ENCODE measurements around the gene PAQR7.

Gene PAQR7

GRCh38 chr1:25900219-25900618, 24.7 kb upstream of the PAQR7 start:
- peaks cover 28% of the 10 kb centered on the region for H3K36me3 ChIP-seq (ENCODE audit: insufficient read depth, low read length)
- no peak overlapping the region for H3K27ac ChIP-seq (ENCODE audit: low read depth, low read length)
- H3K4me1 ChIP-seq (ENCODE audit: control insufficient read depth, insufficient read depth, low read length, unreplicated experiment), result peaks cover 28% of the 10 kb centered on the region
- no peak overlapping the region for H2AFZ ChIP-seq (ENCODE audit: low read length, unreplicated experiment)
- H3K4me3 ChIP-seq (ENCODE audit: low read depth, low read length), result no peak overlapping the region
- no peaks in the 10 kb centered on the region for H3K27me3 ChIP-seq (ENCODE audit: insufficient read depth, low read length)
- peaks cover 27% of the 10 kb centered on the region for H3K79me2 ChIP-seq (ENCODE audit: control insufficient read depth, insufficient read depth, low read length, unreplicated experiment)

GRCh38 chr1:25899792-25900191, 24.3 kb upstream of the PAQR7 start:
- H2AFZ ChIP-seq (ENCODE audit: low read length, unreplicated experiment), result no peak overlapping the region
- peaks cover 28% of the 10 kb centered on the region for H3K36me3 ChIP-seq (ENCODE audit: insufficient read depth, low read length)
- H3K27me3 ChIP-seq (ENCODE audit: insufficient read depth, low read length), result no peaks in the 10 kb centered on the region
- H3K79me2 ChIP-seq (ENCODE audit: control insufficient read depth, insufficient read depth, low read length, unreplicated experiment), result peaks cover 26% of the 10 kb centered on the region
- H3K4me3 ChIP-seq (ENCODE audit: low read depth, low read length), result no peak overlapping the region
- H3K27ac ChIP-seq (ENCODE audit: low read depth, low read length), result no peak overlapping the region
- H3K4me1 ChIP-seq (ENCODE audit: control insufficient read depth, insufficient read depth, low read length, unreplicated experiment), result peaks cover 30% of the 10 kb centered on the region

- Histone ChIP-seq H3K79me2 (ENCODE audit: control insufficient read depth, insufficient read depth, low read length, unreplicated experiment) (peaks cover 13% of the 10 kb centered on the region), H3K27me3 (ENCODE audit: insufficient read depth, low read length) (no peaks in the 10 kb centered on the region), H2AFZ (ENCODE audit: low read length, unreplicated experiment) (no peak overlapping the region), H3K36me3 (ENCODE audit: insufficient read depth, low read length) (peaks cover 27% of the 10 kb centered on the region), H3K27ac (ENCODE audit: low read depth, low read length) (no peak overlapping the region), H3K4me3 (ENCODE audit: low read depth, low read length) (no peak overlapping the region), H3K4me1 (ENCODE audit: control insufficient read depth, insufficient read depth, low read length, unreplicated experiment) (peaks cover 21% of the 10 kb centered on the region)
Observed at GRCh38 chr1:25898223-25899015, 22.9 kb upstream of the PAQR7 start.

- Histone ChIP-seq H3K36me3 (ENCODE audit: insufficient read depth, low read length) (peaks cover 21% of the 10 kb centered on the region), H3K27ac (ENCODE audit: low read depth, low read length) (no peak overlapping the region)
Observed at GRCh38 chr1:25897754-25898153, 22.2 kb upstream of the PAQR7 start.

GRCh38 chr1:25896266-25896665, 20.8 kb upstream of the PAQR7 start:
- no peaks in the 10 kb centered on the region for H3K27me3 ChIP-seq (ENCODE audit: insufficient read depth, low read length)
- H2AFZ ChIP-seq (ENCODE audit: low read length, unreplicated experiment), result no peak overlapping the region
- peaks cover 10% of the 10 kb centered on the region for H3K36me3 ChIP-seq (ENCODE audit: insufficient read depth, low read length)
- H3K4me3 ChIP-seq (ENCODE audit: low read depth, low read length), result no peak overlapping the region
- peaks cover 35% of the 10 kb centered on the region for H3K4me1 ChIP-seq (ENCODE audit: control insufficient read depth, insufficient read depth, low read length, unreplicated experiment)
- H3K79me2 ChIP-seq (ENCODE audit: control insufficient read depth, insufficient read depth, low read length, unreplicated experiment), result no peaks in the 10 kb centered on the region
- peak overlapping the region; percentile 21; the same call in 1 of the 2 replicates for H3K27ac ChIP-seq (ENCODE audit: low read depth, low read length)

More at GRCh38 chr1:25897754-25898153, 22.2 kb upstream of the PAQR7 start:
- H3K4me1 ChIP-seq (ENCODE audit: control insufficient read depth, insufficient read depth, low read length, unreplicated experiment), result peaks cover 23% of the 10 kb centered on the region
- H2AFZ ChIP-seq (ENCODE audit: low read length, unreplicated experiment), result no peak overlapping the region
- H3K27me3 ChIP-seq (ENCODE audit: insufficient read depth, low read length), result no peaks in the 10 kb centered on the region
- H3K79me2 ChIP-seq (ENCODE audit: control insufficient read depth, insufficient read depth, low read length, unreplicated experiment), result peaks cover 7% of the 10 kb centered on the region
- no peak overlapping the region for H3K4me3 ChIP-seq (ENCODE audit: low read depth, low read length)

GRCh38 chr1:25895365-25895990, 20.0 kb upstream of the PAQR7 start:
- Histone ChIP-seq H3K27me3 (ENCODE audit: insufficient read depth, low read length) (no peaks in the 10 kb centered on the region), H2AFZ (ENCODE audit: low read length, unreplicated experiment) (no peak overlapping the region), H3K27ac (ENCODE audit: low read depth, low read length) (no peak overlapping the region), H3K79me2 (ENCODE audit: control insufficient read depth, insufficient read depth, low read length, unreplicated experiment) (no peaks in the 10 kb centered on the region), H3K4me3 (ENCODE audit: low read depth, low read length) (no peak overlapping the region), H3K36me3 (ENCODE audit: insufficient read depth, low read length) (peaks cover 4% of the 10 kb centered on the region; the same call in 1 of the 2 replicates), H3K4me1 (ENCODE audit: control insufficient read depth, insufficient read depth, low read length, unreplicated experiment) (peaks cover 41% of the 10 kb centered on the region)

GRCh38 chr1:25893116-25893515, 17.6 kb upstream of the PAQR7 start:
- no peaks in the 10 kb centered on the region for H3K27me3 ChIP-seq (ENCODE audit: insufficient read depth, low read length)
- H3K4me1 ChIP-seq (ENCODE audit: control insufficient read depth, insufficient read depth, low read length, unreplicated experiment), result peaks cover 43% of the 10 kb centered on the region
- H3K4me3 ChIP-seq (ENCODE audit: low read depth, low read length), result no peak overlapping the region
- H3K36me3 ChIP-seq (ENCODE audit: insufficient read depth, low read length), result no peaks in the 10 kb centered on the region
- no peak overlapping the region for H2AFZ ChIP-seq (ENCODE audit: low read length, unreplicated experiment)
- H3K27ac ChIP-seq (ENCODE audit: low read depth, low read length), result peak overlapping the region; percentile 91
- no peaks in the 10 kb centered on the region for H3K79me2 ChIP-seq (ENCODE audit: control insufficient read depth, insufficient read depth, low read length, unreplicated experiment)

- Histone ChIP-seq H3K79me2 (ENCODE audit: control insufficient read depth, insufficient read depth, low read length, unreplicated experiment) (no peaks in the 10 kb centered on the region), H3K4me3 (ENCODE audit: low read depth, low read length) (peak overlapping the region; percentile 12; the same call in 1 of the 2 replicates), H3K27ac (ENCODE audit: low read depth, low read length) (peak overlapping the region; percentile 91), H2AFZ (ENCODE audit: low read length, unreplicated experiment) (no peak overlapping the region), H3K27me3 (ENCODE audit: insufficient read depth, low read length) (no peaks in the 10 kb centered on the region), H3K4me1 (ENCODE audit: control insufficient read depth, insufficient read depth, low read length, unreplicated experiment) (peaks cover 41% of the 10 kb centered on the region), H3K36me3 (ENCODE audit: insufficient read depth, low read length) (no peaks in the 10 kb centered on the region)
Observed at GRCh38 chr1:25891606-25892005, 16.1 kb upstream of the PAQR7 start.

GRCh38 chr1:25890239-25891034, 14.9 kb upstream of the PAQR7 start:
- H3K4me3 ChIP-seq (ENCODE audit: low read depth, low read length), result no peak overlapping the region
- no peak overlapping the region for H2AFZ ChIP-seq (ENCODE audit: low read length, unreplicated experiment)
- H3K36me3 ChIP-seq (ENCODE audit: insufficient read depth, low read length), result no peaks in the 10 kb centered on the region
- no peaks in the 10 kb centered on the region for H3K27me3 ChIP-seq (ENCODE audit: insufficient read depth, low read length)
- H3K27ac ChIP-seq (ENCODE audit: low read depth, low read length), result no peak overlapping the region
- peaks cover 29% of the 10 kb centered on the region for H3K4me1 ChIP-seq (ENCODE audit: control insufficient read depth, insufficient read depth, low read length, unreplicated experiment)
- no peaks in the 10 kb centered on the region for H3K79me2 ChIP-seq (ENCODE audit: control insufficient read depth, insufficient read depth, low read length, unreplicated experiment)

GRCh38 chr1:25889470-25889869, 14.0 kb upstream of the PAQR7 start:
- Histone ChIP-seq H3K27ac (ENCODE audit: low read depth, low read length) (no peak overlapping the region), H3K79me2 (ENCODE audit: control insufficient read depth, insufficient read depth, low read length, unreplicated experiment) (no peaks in the 10 kb centered on the region), H2AFZ (ENCODE audit: low read length, unreplicated experiment) (no peak overlapping the region)

More at GRCh38 chr1:25889470-25889869, 14.0 kb upstream of the PAQR7 start:
- H3K36me3 ChIP-seq (ENCODE audit: insufficient read depth, low read length), result no peaks in the 10 kb centered on the region
- no peak overlapping the region for H3K4me3 ChIP-seq (ENCODE audit: low read depth, low read length)
- peaks cover 27% of the 10 kb centered on the region for H3K4me1 ChIP-seq (ENCODE audit: control insufficient read depth, insufficient read depth, low read length, unreplicated experiment)
- no peaks in the 10 kb centered on the region for H3K27me3 ChIP-seq (ENCODE audit: insufficient read depth, low read length)
